WTC11 (cell line): ENCODE data around the gene NDUFS2.

Source experiments
- ATF6 ChIP-seq: sonication (generic); formaldehyde crosslinking; IDR thresholded peaks from 2 replicates; pipeline ENCODE4 v1.8.1; 2023; ENCODE audit warnings: mild to moderate bottlenecking, missing genetic modification reagents
- CTCF ChIP-seq: fragments of 200-600 bp; IDR thresholded peaks from 2 replicates; pipeline ENCODE4 v1.8.0; 2022; ENCODE audit warnings: antibody characterized with exemption
- PREB ChIP-seq: sonication (generic); formaldehyde crosslinking; IDR thresholded peaks from 2 replicates; pipeline ENCODE4 v1.8.1; 2022; ENCODE audit warnings: mild to moderate bottlenecking, missing genetic modification reagents, moderate library complexity, borderline replicate concordance
- SP1 ChIP-seq: sonication (generic); formaldehyde crosslinking; conservative IDR thresholded peaks from 2 replicates; pipeline ENCODE4 v1.8.1; 2022; ENCODE audit warnings: missing genetic modification reagents
- TCF7 ChIP-seq: sonication (generic); formaldehyde crosslinking; IDR thresholded peaks from 2 replicates; pipeline ENCODE4 v1.8.0; 2022; ENCODE audit warnings: mild to moderate bottlenecking, low read depth, missing genetic modification reagents, moderate library complexity
- TEAD4 ChIP-seq: sonication (generic); formaldehyde crosslinking; IDR thresholded peaks from 2 replicates; pipeline ENCODE4 v1.8.0; 2022; ENCODE audit warnings: mild to moderate bottlenecking, missing genetic modification reagents

GRCh38 chr1:161179698-161180097 is 22.5 kb upstream of the NDUFS2 start:
- TF ChIP-seq TEAD4 (no peak), ATF6 (CRISPR knock-in tag) (no peak), CTCF (no peak), SP1 (CRISPR knock-in tag) (no peak), TCF7 (CRISPR knock-in tag) (no peak), PREB (no peak)
